A549 treated with Mapracorat at 1 μM for 4 hours (cell line): ENCODE measurements around the gene SFT2D2. TPM values are rescaled to one million over a fixed set of nuclear protein-coding genes. Genes with fewer than 3 reads are reported as not detected.

ENCODE experiments used
- total RNA-seq: library from RNA; stranded (reverse); fragments of 200-300 nt; extraction: Qiagen RNA extraction; gene quantifications from 5 replicates; pipeline ENCODE4 v1.2.3, GENCODE V29; 2022

Gene SFT2D2
- total RNA-seq, result 13.0 to 17.3 TPM (median 13.7 TPM) in 5 replicates

DNA sequence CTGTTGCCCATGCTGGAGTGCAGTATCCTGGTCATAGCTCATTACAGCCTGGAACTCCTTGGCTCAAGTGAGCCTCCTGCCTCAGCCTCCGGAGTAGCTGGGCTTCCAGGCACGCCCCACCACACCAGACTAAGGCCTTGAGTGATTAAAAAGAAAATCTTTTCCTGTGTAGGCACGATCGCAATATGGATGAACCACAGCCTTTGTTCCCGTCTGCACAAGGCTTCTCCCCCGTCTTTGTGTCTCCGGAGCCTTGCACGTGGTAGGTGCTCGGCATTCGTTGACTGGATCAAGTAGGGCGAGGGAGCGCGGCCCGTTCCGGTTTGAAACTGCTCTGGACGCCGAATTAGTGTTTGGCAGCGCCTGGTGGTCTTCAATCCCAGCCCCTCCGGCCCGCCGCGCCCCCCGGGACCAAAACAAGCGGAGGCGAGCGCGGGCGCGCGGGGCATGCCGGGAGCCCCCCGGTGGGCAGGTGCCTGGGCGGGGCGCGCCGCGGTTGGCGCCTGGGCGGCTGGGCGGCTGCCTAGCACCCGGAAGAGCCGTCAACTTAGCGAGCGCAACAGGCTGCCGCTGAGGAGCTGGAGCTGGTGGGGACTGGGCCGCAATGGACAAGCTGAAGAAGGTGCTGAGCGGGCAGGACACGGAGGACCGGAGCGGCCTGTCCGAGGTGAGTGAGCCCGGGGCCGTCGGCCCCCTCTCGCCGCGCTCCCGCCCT, at the start of gene SFT2D2:
Gene SFT2D2 (plus strand): TSS at position 529 of the 715 bp plus-strand sequence. CDS start 76 bp downstream, at position 605.

DNA sequence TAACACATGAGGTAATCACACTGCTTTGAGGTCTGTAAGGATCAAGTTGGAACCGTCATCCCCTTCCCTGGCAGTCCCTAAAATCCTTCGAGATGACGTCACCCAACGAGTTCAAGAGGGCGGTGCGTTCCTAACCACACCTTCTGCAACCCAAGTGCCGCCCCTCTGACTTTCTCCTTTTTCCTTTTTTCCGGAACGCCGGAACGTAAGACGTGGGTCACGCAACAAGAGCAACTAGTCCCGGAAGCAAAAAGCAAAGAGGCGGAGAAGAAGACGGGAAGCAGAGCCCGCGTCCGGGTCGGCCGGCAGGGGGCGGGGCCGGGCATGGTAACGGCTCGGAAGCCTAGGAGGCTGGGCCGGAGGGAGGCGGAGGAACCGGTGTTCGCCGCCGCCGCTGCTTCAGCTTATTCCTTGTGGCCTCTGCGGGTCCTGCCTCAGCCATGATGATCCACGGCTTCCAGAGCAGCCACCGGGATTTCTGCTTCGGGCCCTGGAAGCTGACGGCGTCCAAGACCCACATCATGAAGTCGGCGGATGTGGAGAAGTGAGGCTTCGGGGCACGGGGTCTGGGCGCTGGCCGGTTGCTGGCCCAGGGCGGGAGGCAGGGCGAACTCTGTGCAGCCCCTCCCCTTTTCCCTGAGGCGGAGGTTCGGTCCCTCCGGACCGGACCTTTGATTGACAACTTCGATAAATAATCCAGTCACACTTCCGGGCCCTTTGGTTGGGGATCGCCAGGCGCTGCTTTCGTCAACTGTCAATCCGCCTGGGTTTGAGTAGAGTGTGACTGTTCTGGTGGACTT, 47.0 kb upstream of the SFT2D2 start, which contains the start of gene TIPRL:
Gene TIPRL (plus strand): TSS at position 325 of the 800 bp plus-strand sequence. CDS start 116 bp downstream, at position 441.

DNA sequence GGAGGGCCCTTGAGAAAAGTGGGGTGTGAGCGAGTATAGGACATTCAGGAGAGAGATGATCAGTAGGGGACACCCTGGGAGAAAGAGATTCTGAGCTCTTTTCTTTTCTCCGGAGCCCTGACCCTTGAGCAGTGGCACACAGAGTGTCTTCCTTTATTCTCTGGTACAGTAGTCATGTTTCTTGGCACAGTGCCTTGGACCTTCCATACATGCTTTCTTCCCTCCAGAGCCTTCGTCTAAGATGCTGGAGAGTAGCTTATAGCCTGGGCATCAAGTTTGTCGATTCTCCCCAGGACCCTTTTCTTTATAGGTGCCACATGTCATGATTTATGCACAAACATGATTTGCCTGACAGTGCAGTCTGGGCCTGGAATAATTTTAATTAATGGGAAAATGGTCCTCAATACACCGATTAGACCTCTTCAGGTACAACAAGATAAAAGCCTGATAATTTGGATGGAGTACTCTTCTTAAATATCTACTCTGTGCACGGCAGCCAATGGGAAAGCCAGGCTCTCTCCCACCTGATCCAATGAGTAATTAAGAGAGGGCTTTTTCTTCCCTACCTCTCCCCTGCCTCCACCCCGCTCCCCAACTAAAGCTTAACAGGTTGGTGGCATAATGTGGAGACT, 54.6 kb downstream of the SFT2D2 start, which contains the start of gene TBX19:
Gene TBX19 (plus strand): TSS at position 582 of the 632 bp plus-strand sequence. CDS start 214 bp downstream, outside the sequence.

Other genes starting within 250 kb of the SFT2D2 start
- gene GPR161, start 89.1 kb upstream of the SFT2D2 start, total RNA-seq, result 10.4 to 17.4 TPM (median 15.9 TPM) in 5 replicates
- gene TIPRL, start 47.0 kb upstream of the SFT2D2 start, total RNA-seq, result 29.8 to 35.1 TPM (median 33.1 TPM) in 5 replicates
- gene TBX19, start 54.9 kb downstream of the SFT2D2 start, total RNA-seq, result 0.35 to 1.00 TPM (median 0.68 TPM) in 5 replicates